ENCODE measurements around the gene SLC22A9. TPM values are rescaled to one million over a fixed set of nuclear protein-coding genes. Genes with fewer than 3 reads are reported as not detected.

SLC22A9 gene
- total RNA-seq, 3 donors from 2014 or later: not detected

DNA sequence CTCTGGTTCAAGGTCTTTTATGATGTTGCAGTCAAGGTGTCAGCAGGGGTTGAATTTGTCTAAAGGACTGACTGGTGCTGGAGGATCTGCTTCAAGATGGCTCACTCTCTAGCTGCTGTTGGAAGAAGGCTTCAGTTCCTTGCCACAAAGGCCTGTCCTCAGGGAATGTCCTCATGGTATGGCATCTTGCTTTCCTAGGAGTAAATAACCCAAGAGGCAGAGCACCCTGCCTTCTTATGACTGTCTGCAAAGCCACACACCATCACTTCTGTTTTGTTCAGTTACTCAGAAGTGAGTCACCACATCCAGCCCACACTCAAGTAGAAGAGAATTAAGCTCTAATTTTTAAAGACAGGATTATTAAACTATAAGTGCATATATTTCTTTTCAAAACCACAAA is 76.1 kb downstream of the SLC22A9 start:
- no peaks in the 10 kb centered on the region for H3K36me3 ChIP-seq (ENCODE audit: low read depth)
- no peaks in the 10 kb centered on the region for H3K9me3 ChIP-seq
- ATAC-seq (no peak), DNase-seq (no peak)
- H3K4me1 ChIP-seq (ENCODE audit: low read depth): no peaks in the 10 kb centered on the region
- TF ChIP-seq, protein P1, sequence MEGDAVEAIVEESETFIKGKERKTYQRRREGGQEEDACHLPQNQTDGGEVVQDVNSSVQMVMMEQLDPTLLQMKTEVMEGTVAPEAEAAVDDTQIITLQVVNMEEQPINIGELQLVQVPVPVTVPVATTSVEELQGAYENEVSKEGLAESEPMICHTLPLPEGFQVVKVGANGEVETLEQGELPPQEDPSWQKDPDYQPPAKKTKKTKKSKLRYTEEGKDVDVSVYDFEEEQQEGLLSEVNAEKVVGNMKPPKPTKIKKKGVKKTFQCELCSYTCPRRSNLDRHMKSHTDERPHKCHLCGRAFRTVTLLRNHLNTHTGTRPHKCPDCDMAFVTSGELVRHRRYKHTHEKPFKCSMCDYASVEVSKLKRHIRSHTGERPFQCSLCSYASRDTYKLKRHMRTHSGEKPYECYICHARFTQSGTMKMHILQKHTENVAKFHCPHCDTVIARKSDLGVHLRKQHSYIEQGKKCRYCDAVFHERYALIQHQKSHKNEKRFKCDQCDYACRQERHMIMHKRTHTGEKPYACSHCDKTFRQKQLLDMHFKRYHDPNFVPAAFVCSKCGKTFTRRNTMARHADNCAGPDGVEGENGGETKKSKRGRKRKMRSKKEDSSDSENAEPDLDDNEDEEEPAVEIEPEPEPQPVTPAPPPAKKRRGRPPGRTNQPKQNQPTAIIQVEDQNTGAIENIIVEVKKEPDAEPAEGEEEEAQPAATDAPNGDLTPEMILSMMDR (IDR thresholded peaks at IDR 0.05): no peak
- no peak overlapping the region for H3K4me3 ChIP-seq
- intact Hi-C loops (cut with DNase I, micrococcal nuclease): no loop called here

DNA sequence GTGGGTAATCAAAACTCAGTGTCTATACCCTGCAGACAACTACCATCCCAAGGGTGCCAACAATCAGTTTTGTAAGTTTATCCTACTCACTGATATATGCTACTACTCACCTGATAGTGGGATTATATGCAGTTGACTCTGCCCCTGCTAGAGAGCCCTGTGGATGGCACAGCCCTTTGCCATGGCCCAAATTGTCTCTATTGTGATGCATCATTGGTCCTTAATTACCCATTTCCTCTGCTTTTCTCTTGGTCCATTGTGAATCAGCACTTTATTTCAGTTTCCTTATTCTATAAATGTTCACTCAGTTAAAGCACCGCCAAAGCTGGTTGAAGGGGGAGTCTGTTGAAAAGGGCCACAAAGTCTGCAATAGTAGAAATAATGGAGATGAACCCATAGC is 79.1 kb downstream of the SLC22A9 start:
- H3K4me1 ChIP-seq (ENCODE audit: low read depth): no peaks in the 10 kb centered on the region
- H3K4me3 ChIP-seq: no peak overlapping the region
- intact Hi-C loops (cut with DNase I, micrococcal nuclease): no loop called here
- ATAC-seq: no peak
- DNase-seq: no peak
- no peaks in the 10 kb centered on the region for H3K9me3 ChIP-seq
- TF ChIP-seq, protein P1 (IDR thresholded peaks at IDR 0.05): no peak
- H3K36me3 ChIP-seq (ENCODE audit: low read depth): no peaks in the 10 kb centered on the region

DNA sequence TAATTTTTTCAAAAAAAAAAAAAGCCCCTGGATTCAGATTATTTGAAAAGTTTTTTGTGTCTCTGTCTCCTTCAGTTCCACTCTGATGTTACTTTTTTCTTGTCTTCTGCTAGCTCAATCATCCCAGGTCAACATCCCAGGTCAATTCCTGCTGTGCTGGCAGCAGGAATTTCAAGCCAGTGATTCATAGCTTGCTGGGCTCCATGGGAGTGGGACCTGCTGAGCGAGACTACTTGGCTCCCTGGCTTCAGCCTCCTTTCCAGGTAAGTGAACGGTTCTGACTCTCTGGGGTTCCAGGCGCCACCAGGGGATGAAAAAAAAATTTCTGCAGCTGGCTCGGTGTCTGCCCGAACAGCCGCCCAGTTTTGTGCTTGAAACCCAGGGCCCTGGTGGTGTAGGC is 90.0 kb downstream of the SLC22A9 start:
- Histone ChIP-seq H3K4me3 (no peak overlapping the region), H3K36me3 (ENCODE audit: low read depth) (no peaks in the 10 kb centered on the region), H3K4me1 (ENCODE audit: low read depth) (no peaks in the 10 kb centered on the region), H3K9me3 (no peaks in the 10 kb centered on the region)
- intact Hi-C loops (cut with DNase I, micrococcal nuclease): no loop called here
- TF ChIP-seq, protein P1 (IDR thresholded peaks at IDR 0.05): no peak
- no peak for ATAC-seq
- DNase-seq: no peak

Other genes starting within 250 kb of the SLC22A9 start
- not detected for gene SLC22A24, start 225.6 kb upstream of the SLC22A9 start, total RNA-seq
- not detected for gene SLC22A25, start 126.2 kb upstream of the SLC22A9 start, total RNA-seq
- 1 to 10 TPM in 2 of 3 donors, under 1 TPM in 1; 0.20 to 5.6 (median 1.3) TPM for gene PLAAT5, start 121.4 kb downstream of the SLC22A9 start, total RNA-seq
- under 1 TPM; 0.26 to 0.32 (median 0.29) TPM for gene LGALS12, start 136.3 kb downstream of the SLC22A9 start, total RNA-seq
- gene PLAAT4, start 167.0 kb downstream of the SLC22A9 start, total RNA-seq: 10 to 100 TPM; 57.0 to 99.0 (median 96.7) TPM
- 100 to 1,000 TPM in 1 of 3 donors, 10 to 100 TPM in 2; 44.3 to 238 (median 62.8) TPM for gene PLAAT2, start 193.6 kb downstream of the SLC22A9 start, total RNA-seq
- 10 to 100 TPM; 15.1 to 58.5 (median 26.7) TPM for gene PLAAT3, start 244.6 kb downstream of the SLC22A9 start, total RNA-seq